Erythroblast (primary cell): Measurements from ENCODE around the gene MSH3.
"Not testable (repeated sequence)": the region's sequence is repeated elsewhere in the genome, so short reads cannot be mapped to it uniquely, and the experiment has no call there.

Experiments used
- DNase-seq, 2 experiments: peaks; one replicate each; lab custom pipeline; 2025; lab: John Stamatoyannopoulos, UW
- GATA1 ChIP-seq: IDR thresholded peaks from 2 replicates; pipeline ENCODE4 v1.6.1; 2011; ENCODE audit warnings: low read depth, mild to moderate bottlenecking, control low read depth, low read length, moderate library complexity
- POLR2A ChIP-seq: IDR thresholded peaks from 2 replicates; pipeline ENCODE4 v1.6.1; 2011; ENCODE audit warnings: mild to moderate bottlenecking, low read length

Gene MSH3

GRCh38 chr5:80707645-80708044 lies 53.2 kb downstream of the MSH3 start:
- no peak for TF ChIP-seq POLR2A
- no peak for TF ChIP-seq GATA1
- DNase-seq: no peak

- DNase-seq: no peak
- no peak for TF ChIP-seq POLR2A
- no peak for TF ChIP-seq GATA1
These were observed 56.8 kb downstream of the MSH3 start for GRCh38 chr5:80711216-80711615.

- TF ChIP-seq POLR2A (no peak), GATA1 (no peak)
- no peak for DNase-seq
These were observed 57.5 kb downstream of the MSH3 start for GRCh38 chr5:80711938-80712337.

- no peak for DNase-seq
- TF ChIP-seq GATA1: no peak
- no peak for TF ChIP-seq POLR2A
These were observed 58.5 kb downstream of the MSH3 start for GRCh38 chr5:80712919-80713318.

GRCh38 chr5:80713631-80714030 lies 59.2 kb downstream of the MSH3 start:
- no peak for DNase-seq
- TF ChIP-seq GATA1: no peak
- no peak for TF ChIP-seq POLR2A

- DNase-seq: no peak
- TF ChIP-seq GATA1 (no peak), POLR2A (no peak)
These were observed 60.3 kb downstream of the MSH3 start for GRCh38 chr5:80714570-80715298.

- TF ChIP-seq POLR2A (no peak), GATA1 (no peak)
- DNase-seq: no peak
These were observed 61.4 kb downstream of the MSH3 start for GRCh38 chr5:80715887-80716286.

GRCh38 chr5:80720181-80720580 lies 65.7 kb downstream of the MSH3 start:
- DNase-seq: no peak
- TF ChIP-seq POLR2A (no peak), GATA1 (no peak)

GRCh38 chr5:80722916-80723315 lies 68.5 kb downstream of the MSH3 start:
- no peak for TF ChIP-seq POLR2A
- TF ChIP-seq GATA1: no peak

GRCh38 chr5:80725446-80725845 lies 71.0 kb downstream of the MSH3 start:
- no peak for TF ChIP-seq GATA1
- no peak for TF ChIP-seq POLR2A
- DNase-seq: no peak

More at GRCh38 chr5:80722916-80723315, 68.5 kb downstream of the MSH3 start:
- no peak for DNase-seq

- no peak for DNase-seq
These were observed 82.3 kb downstream of the MSH3 start for GRCh38 chr5:80736730-80737129.

GRCh38 chr5:80738466-80738865 lies 84.0 kb downstream of the MSH3 start:
- TF ChIP-seq GATA1 (no peak), POLR2A (no peak)
- DNase-seq: peak in 1 of 2 experiments; percentile 2

More at GRCh38 chr5:80736730-80737129, 82.3 kb downstream of the MSH3 start:
- TF ChIP-seq GATA1 (no peak), POLR2A (no peak)

GRCh38 chr5:80739057-80739456 lies 84.6 kb downstream of the MSH3 start:
- DNase-seq: no peak
- no peak for TF ChIP-seq POLR2A
- no peak for TF ChIP-seq GATA1

- DNase-seq: no peak
- TF ChIP-seq POLR2A (no peak), GATA1 (no peak)
These were observed 85.0 kb downstream of the MSH3 start for GRCh38 chr5:80739496-80739895.

GRCh38 chr5:80739898-80740297 lies 85.4 kb downstream of the MSH3 start:
- no peak for DNase-seq
- TF ChIP-seq GATA1 (no peak), POLR2A (no peak)

- DNase-seq: not testable (repeated sequence)
These were observed 86.0 kb downstream of the MSH3 start for GRCh38 chr5:80740488-80740887.
